ENCODE results near the gene BUD31.
A peak's percentile ranks its signal among the peaks of the same experiment; 100 is the strongest.
"Not testable (repeated sequence)": the region's sequence is repeated elsewhere in the genome, so short reads cannot be mapped to it uniquely, and the experiment has no call there.

The BUD31 gene

GRCh38 chr7:99384523-99384922 lies 24.2 kb upstream of the BUD31 start:
- H3K4me1 ChIP-seq (ENCODE audit: control insufficient read depth in 1 of 2, insufficient read depth in 1 of 2, low read depth in 1 of 2, low read length in 1 of 2), result peaks cover 30 to 41% of the 10 kb centered on the region in 2 experiments
- H3K4me3 ChIP-seq (ENCODE audit: low read depth in 1 of 2, low read length in 1 of 2), result no peak overlapping the region
- H3K9me3 ChIP-seq, result no peaks in the 10 kb centered on the region
- H3K27ac ChIP-seq, result peak overlapping the region; percentile 61
- peaks cover 77% of the 10 kb centered on the region for H3K36me3 ChIP-seq
- no peaks in the 10 kb centered on the region for H3K27me3 ChIP-seq
- no peak for TF ChIP-seq CTCF (IDR thresholded peaks at IDR 0.05)

- H3K27ac ChIP-seq, result peak overlapping the region; percentile 57
- H3K36me3 ChIP-seq, result peaks cover 88% of the 10 kb centered on the region
Observed at GRCh38 chr7:99385564-99385963, 23.2 kb upstream of the BUD31 start.

GRCh38 chr7:99386584-99387238 lies 22.1 kb upstream of the BUD31 start:
- TF ChIP-seq CTCF (IDR thresholded peaks at IDR 0.05), result peak; percentile 39
- Histone ChIP-seq H3K36me3 (peaks cover 90% of the 10 kb centered on the region), H3K27me3 (no peaks in the 10 kb centered on the region), H3K27ac (peak overlapping the region; percentile 60), H3K4me1 (ENCODE audit: control insufficient read depth in 1 of 2, insufficient read depth in 1 of 2, low read depth in 1 of 2, low read length in 1 of 2) (peaks cover 8 to 19% of the 10 kb centered on the region in 2 experiments), H3K4me3 (ENCODE audit: low read depth in 1 of 2, low read length in 1 of 2) (no peak overlapping the region), H3K9me3 (no peaks in the 10 kb centered on the region)

More at GRCh38 chr7:99385564-99385963, 23.2 kb upstream of the BUD31 start:
- Histone ChIP-seq H3K4me3 (ENCODE audit: low read depth in 1 of 2, low read length in 1 of 2) (no peak overlapping the region), H3K4me1 (ENCODE audit: control insufficient read depth in 1 of 2, insufficient read depth in 1 of 2, low read depth in 1 of 2, low read length in 1 of 2) (peaks cover 19 to 31% of the 10 kb centered on the region in 2 experiments), H3K9me3 (no peaks in the 10 kb centered on the region), H3K27me3 (no peaks in the 10 kb centered on the region)
- no peak for TF ChIP-seq CTCF (IDR thresholded peaks at IDR 0.05)

GRCh38 chr7:99387239-99387635 lies 21.5 kb upstream of the BUD31 start:
- peaks cover 91% of the 10 kb centered on the region for H3K36me3 ChIP-seq
- H3K4me1 ChIP-seq (ENCODE audit: control insufficient read depth in 1 of 2, insufficient read depth in 1 of 2, low read depth in 1 of 2, low read length in 1 of 2), result peaks cover 10 to 20% of the 10 kb centered on the region in 2 experiments
- H3K27ac ChIP-seq, result peak overlapping the region; percentile 60

GRCh38 chr7:99387912-99388311 lies 20.9 kb upstream of the BUD31 start:
- Histone ChIP-seq H3K9me3 (no peaks in the 10 kb centered on the region), H3K4me1 (ENCODE audit: control insufficient read depth in 1 of 2, insufficient read depth in 1 of 2, low read depth in 1 of 2, low read length in 1 of 2) (peaks cover 17 to 25% of the 10 kb centered on the region in 2 experiments), H3K27ac (no peak overlapping the region), H3K27me3 (no peaks in the 10 kb centered on the region), H3K4me3 (ENCODE audit: low read depth in 1 of 2, low read length in 1 of 2) (no peak overlapping the region), H3K36me3 (peaks cover 97% of the 10 kb centered on the region)
- TF ChIP-seq CTCF (IDR thresholded peaks at IDR 0.05), result no peak

More at GRCh38 chr7:99387239-99387635, 21.5 kb upstream of the BUD31 start:
- peak; percentile 3 for TF ChIP-seq CTCF (IDR thresholded peaks at IDR 0.05)
- H3K27me3 ChIP-seq; H3K4me3 ChIP-seq (ENCODE audit: low read depth in 1 of 2, low read length in 1 of 2); H3K9me3 ChIP-seq: not testable (repeated sequence)
